CMK (cell line): Measurements from ENCODE around the gene TIMM8B.
"Not testable (repeated sequence)": the region's sequence is repeated elsewhere in the genome, so short reads cannot be mapped to it uniquely, and the experiment has no call there.

Experiments used
- DNase-seq: peaks from one replicate; pipeline ENCODE4 v3.0.0-alpha.2; 2010; ENCODE audit warnings: low read depth

Gene TIMM8B

DNA sequence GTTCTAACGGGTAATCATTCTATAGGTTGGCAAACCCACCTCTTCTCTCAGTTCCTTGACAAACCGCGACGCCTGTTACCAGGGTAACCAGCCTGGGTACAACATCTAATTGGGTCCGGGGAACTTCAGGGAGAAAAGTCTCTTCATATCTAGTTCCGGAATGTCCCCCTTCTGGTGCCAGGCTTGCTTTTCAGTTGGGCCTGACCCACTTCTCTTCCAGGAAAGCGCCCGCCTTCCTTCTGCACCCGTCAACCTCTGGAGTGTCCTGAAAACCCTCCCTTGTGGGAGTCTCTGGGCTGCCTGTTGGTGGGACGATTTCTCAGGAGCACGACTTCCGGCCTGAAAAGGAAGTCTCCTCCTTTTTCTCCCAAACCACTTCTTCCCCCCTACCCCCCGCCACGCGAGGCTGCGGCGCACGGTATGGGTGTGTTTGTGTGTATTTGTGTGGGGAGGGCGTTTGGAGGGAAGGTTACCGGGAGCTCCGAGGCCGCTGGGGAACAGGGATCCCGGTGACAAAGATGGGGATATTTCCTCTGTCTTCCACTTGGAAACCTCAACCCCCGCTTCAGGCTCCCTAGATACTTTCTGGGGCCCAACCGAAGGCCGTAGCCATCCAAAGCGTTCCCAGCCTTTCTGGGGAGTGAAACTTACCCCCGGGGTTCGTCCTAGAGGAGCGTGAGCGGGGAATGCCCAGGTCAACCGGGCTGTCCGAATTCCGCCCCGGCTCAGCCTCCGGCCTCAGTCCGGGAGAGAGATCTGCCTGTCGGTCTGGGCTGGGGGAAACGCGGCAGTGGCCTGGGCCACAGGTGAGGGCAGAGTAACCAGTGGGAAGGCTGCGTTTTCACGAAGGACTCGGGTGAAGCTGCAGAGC lies 12.4 kb downstream of the TIMM8B start, which contains the start of the genes NKAPD1 and PIH1D2:
Gene NKAPD1, plus strand, starts transcription at position 359 of the 871 bp plus-strand sequence. CDS start 1,276 bp downstream, outside the sequence.
Gene PIH1D2, minus strand, starts transcription at position 77 of the 871 bp plus-strand sequence. CDS start 843 bp downstream, outside the sequence.
- peak; percentile 44 for DNase-seq

DNA sequence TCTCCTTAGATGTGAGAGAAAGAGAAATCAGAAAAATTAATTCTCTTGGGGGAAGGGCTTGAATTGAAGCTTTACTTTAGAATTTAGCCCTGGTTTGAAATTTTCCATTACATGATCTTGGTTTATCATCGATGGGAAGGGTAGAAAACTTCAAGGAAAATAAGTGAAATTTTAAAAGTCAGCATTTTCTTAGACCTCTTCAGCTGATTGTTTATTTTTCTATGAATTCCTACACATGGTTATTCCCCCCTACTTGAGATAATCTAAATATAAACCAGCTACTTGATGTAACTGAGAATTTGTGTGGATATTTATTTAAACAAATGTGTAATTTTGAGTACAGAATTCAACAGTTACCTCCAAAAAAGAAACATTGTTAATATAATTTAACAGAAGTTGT lies 23.6 kb downstream of the TIMM8B start:
- no peak for DNase-seq

DNA sequence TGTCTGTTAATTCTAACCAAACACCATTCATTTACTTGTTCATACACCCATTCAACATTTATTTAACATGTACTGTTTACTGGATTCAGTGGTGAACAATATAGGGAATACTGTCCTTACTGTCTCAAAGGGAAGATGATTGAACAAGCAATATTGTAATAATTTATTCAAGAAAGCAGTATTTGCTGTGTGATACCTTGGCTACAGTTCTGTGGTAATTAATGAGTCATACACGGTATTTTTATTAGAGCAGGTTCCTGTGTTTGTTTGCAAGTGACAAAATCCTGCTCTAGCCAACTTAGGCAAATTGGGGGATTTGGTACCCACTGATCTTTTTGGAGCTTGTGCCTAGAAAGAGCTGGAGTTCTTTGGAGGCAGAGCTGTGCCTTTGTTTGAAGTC lies 28.5 kb downstream of the TIMM8B start:
- DNase-seq, result no peak

DNA sequence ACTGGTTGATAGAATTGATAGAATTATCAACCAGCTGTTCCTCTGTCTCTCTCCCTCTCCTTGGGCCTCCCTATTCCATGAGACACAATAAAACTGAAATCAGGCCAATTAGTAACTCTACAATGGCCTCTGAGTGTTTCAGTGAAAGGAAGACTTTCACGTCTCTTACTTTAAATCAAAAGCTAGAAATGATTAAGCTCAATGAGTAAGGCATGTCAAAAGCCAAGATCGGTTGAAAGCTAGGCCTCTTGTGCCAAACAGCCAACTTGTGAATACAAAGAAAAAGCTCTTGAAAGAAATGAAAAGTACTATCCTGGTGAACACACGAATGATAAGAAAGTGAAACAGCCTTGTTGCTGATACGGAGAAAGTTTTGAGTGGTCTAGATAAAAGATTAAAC lies 29.4 kb downstream of the TIMM8B start:
- DNase-seq, result no peak

DNA sequence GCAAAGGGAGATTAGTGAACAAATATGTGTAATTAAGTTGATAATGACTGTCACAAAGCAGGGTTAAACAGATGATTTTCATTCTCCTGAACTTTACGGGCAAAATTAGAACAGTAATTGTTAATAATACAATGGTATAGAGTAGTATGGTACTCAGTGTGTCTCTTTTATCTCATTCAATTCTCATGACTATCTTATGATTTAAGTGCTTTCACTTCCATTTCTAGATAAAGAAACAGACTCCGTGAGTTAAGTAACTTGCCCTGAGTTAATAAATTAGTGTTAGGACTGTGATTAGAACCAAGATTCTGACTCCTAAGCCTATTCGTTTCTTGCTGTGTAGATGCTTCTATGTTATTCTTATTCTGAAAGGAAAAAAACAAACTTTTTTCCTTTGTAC lies 34.8 kb downstream of the TIMM8B start:
- no peak for DNase-seq

DNA sequence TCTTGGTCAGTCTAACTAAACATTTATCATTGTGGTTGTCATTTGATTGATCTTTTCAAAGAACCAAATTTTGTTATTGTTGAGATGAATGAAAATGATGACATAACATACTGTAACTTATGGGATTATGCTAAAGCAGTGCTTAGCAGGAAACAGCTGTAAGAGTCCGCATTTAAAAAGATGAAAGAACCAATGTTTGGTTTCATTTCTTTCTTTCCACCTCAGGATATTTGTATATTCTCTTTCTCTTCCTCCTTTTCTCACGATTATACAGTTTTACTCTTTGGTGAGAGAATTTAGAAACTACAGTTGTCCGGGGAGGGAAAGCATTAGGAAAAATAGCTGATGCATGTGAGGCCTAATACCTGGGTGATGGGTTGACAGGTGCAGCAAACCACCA lies 35.8 kb downstream of the TIMM8B start:
- DNase-seq, result no peak

DNA sequence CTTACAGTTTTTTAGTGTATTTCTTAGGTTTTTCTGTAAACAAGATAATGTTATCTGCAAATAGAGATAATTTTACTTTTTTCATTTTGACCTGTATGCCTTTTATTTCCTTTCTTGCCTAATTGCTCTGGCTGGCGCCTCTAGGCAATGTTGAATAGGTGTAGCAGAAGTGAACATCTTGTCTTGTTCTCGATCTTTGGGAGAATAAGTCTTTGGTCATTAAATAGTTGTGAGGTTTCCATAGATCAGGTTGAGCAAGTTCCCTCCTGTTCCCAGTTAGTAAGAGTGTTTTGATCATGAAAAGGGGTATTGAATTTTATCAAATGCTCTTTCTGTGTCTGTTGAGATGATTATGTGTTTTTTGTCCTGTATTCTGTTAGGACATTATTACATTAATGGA lies 36.8 kb downstream of the TIMM8B start:
- DNase-seq, result no peak

DNA sequence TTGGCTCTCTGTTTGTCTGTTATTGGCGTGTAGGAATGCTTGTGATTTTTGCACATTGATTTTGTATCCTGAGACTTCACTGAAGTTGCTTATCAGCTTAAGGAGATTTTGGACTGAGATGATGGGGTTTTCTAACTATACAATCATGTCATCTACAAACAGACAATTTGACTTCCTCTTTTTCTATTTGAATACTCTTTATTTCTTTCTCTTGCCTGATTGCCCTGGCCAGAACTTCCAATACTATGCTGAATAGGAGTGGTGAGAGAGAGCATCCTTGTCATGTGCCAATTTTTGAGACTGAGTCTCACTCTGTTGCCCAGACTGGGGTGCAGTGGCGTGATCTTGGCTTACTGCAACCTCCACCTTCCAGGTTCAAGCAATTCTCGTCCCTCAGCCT lies 38.3 kb downstream of the TIMM8B start:
- DNase-seq, result not testable (repeated sequence)

DNA sequence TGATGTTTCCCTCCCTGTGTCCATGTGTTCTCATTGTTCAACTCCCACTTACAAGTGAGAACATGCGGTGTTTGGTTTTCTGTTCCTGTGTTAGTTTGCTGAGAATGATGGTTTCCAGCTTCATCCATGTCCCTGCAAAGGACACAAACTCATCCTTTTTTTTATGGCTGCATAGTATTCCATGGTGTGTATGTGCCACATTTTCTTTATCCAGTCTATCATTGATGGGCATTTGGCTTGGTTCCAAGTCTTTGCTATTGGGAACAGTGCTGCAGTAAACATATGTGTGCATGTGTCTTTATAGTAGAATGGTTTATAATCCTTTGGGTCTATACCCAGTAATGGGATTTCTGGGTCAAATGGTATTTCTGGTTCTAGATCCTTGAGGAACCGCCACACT lies 39.9 kb downstream of the TIMM8B start:
- not testable (repeated sequence) for DNase-seq

DNA sequence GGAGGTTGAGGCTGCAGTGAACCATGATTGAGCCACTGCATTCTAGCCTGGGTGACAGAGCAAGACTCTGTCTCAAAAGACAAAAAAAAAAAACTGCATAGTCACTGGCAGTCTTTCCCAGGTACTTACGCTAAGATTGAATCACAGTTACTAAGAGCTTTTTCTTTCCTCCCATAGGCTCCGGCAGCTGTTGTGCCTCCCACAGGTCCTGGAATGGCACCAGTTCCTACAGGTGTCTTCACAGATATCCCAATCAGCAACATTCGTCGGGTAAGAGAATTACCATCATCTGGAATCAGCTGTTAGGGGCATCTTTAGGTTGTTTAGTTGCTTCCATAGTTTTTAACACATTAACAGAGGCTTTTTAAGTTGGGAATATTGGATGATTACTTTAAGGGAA lies 41.6 kb downstream of the TIMM8B start:
- no peak for DNase-seq

DNA sequence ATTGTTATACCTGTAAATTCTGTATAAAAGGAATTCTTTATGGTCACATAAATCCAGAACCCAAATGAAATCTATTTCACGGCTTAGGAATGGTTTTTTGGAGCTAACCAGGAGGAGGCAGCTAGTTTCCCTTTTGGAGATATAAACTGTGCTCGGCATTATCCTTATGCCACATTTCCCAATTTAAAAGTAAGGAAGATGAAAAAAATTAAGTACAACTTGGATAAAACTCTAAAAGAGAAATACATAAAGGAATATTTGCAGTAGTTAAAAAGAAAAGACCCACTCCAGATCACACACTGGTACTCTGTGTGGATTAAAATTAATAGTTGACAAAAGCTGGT lies 43.6 kb downstream of the TIMM8B start:
- DNase-seq, result no peak

DNA sequence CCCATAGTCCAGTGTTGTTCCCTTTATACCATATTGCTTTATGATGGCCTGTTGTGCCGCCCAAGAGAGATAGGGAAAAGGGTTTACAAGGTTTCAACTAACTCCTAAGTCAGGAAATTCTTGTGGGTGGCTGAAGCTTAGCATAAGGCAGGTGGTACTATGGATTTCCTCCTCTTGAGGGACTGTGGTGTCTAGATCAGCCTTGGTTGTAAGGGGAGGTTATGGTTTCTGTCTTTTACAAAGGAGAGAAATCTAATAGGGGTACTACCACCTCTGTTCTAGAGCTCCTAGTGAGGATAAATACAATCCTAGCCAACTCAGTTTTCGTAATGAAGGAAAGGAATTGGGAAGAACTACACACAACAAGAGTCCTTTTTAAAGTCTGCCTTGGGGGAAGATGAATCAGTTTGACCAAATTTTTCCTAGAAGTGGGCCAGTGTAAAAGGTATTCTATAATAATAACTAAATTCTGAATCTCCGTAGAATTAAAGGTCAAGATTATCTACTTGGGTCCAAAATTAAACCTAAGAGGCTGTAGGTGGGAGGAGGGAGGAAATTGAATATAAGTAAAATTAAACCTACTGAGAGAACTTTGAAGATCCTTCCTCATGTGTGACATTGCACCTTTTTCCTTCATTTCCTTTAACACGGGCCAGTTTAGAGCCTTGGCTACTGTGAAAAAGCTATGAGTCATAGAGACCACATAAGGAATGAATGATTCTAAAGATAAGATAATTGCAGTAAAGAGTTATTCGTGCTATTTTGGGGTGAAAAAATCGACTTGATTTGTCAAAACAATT lies 44.2 kb downstream of the TIMM8B start:
- DNase-seq, result no peak

DNA sequence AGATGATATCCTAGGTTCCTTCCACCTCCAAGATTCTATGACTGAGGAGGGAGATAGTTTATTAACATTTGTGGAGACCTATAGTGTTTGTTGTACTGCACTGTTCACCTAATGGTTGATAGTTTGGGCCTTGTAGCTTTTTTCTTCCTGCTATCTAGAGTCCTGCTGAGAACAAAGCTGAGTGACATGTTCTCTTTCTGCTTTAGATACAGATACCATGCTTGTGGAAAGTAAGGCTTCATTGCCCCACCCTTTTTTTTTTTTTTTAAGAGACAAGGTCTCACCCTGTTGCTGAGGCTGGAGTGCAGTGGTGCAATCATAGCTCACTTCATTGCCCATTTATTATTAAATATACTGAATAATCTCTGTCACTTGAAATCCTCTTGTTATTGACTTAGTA lies 49.0 kb downstream of the TIMM8B start:
- no peak for DNase-seq
